GM12865 (cell line): Measurements from ENCODE around the gene MACO1.

ENCODE experiments used
- DNase-seq: peaks from one replicate; pipeline ENCODE4 v3.0.0; 2010; ENCODE audit warnings: low read depth
- H3K4me3 ChIP-seq: 2 replicates; pipeline ENCODE4 v1.5.1; 2011; ENCODE audit warnings: mild to moderate bottlenecking, low read depth, low read length, control low read depth
- CTCF ChIP-seq: IDR thresholded peaks from 2 replicates; pipeline ENCODE4 v1.5.1; 2011; ENCODE audit warnings: low read length, control low read depth, low read depth, inconsistent platforms; ENCODE audit not compliant: insufficient read depth; ENCODE audit errors: missing control alignments

Gene MACO1

GRCh38 chr1:25519624-25520023, 88.9 kb downstream of the MACO1 start:
- TF ChIP-seq CTCF = no peak
- DNase-seq = no peak
- H3K4me3 ChIP-seq = no peak overlapping the region

- no peak overlapping the region for H3K4me3 ChIP-seq
- peak; percentile 76 for TF ChIP-seq CTCF
- DNase-seq = peak; percentile 73
Observed at GRCh38 chr1:25520446-25521061, 89.9 kb downstream of the MACO1 start.

- H3K4me3 ChIP-seq = no peak overlapping the region
- no peak for DNase-seq
Observed at GRCh38 chr1:25522031-25522655, 91.4 kb downstream of the MACO1 start.

GRCh38 chr1:25523542-25523941, 92.8 kb downstream of the MACO1 start:
- peak; percentile 42 for TF ChIP-seq CTCF
- peak; percentile 35 for DNase-seq
- H3K4me3 ChIP-seq = no peak overlapping the region

More at GRCh38 chr1:25522031-25522655, 91.4 kb downstream of the MACO1 start:
- TF ChIP-seq CTCF = no peak

- DNase-seq = no peak
- no peak for TF ChIP-seq CTCF
- H3K4me3 ChIP-seq = no peak overlapping the region
Observed at GRCh38 chr1:25524568-25525360, 94.1 kb downstream of the MACO1 start.

GRCh38 chr1:25525361-25525688, 94.6 kb downstream of the MACO1 start:
- TF ChIP-seq CTCF = no peak
- H3K4me3 ChIP-seq = no peak overlapping the region
- no peak for DNase-seq
